Thyroid gland (tissue), 4 donors: ENCODE results near the gene APLNR.

Experiments used
- POLR2A ChIP-seq, 2 donors: fragments of 450-650 bp; IDR thresholded peaks; one replicate each; pipeline ENCODE4 v1.6.1; 2017; ENCODE audit warnings: antibody characterized with exemption in 2 of 2, mild to moderate bottlenecking in 2 of 2, moderate library complexity in 1 of 2
- TF ChIP-seq, protein P1 (sequence below), 6 experiments: fragments of 200-600 bp in 3 of 6; fragments of 450-650 bp in 3 of 6; sonication (generic) in 3 of 6; IDR thresholded peaks; one replicate each; pipeline ENCODE4 v1.5.1; 2016 to 2019; ENCODE audit warnings: antibody characterized with exemption in 6 of 6, mild to moderate bottlenecking in 2 of 6, inconsistent platforms in 1 of 6, moderate library complexity in 1 of 6

DNA sequence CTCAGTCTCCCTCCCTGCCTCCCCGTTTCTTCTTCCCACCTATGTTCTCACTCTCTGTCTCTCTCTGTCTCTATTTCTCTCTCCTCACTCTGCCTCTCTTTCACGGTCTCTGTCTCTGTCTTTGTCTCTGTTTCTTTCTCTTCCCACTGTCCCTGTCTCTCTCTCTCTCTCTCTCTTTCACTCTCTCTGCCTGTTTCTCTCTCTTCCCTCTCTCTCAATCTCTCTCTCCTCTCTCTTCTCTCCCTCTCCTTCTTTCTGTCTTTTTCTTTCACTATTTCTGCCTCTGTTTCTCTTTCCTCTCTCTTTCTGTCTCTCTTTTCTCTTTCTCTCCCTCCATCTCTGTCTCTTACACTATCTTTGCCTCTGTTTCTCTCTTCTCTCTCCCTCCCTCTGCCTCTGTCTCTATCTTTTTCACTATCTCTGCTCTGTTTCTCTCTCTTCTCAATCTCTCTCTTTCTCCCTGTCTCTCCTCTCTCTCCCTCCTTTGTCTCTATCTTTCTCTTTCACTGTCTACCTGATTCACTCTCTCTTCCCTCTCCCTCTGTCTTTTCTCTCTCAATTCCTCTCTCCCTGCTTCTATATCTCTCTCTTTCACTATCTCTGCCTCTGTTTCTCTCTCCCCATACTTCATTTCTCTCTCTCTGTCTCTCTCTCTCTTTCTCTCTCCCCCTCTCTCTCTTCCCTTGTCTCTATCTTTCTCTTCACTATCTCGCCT lies 5.4 kb downstream of the APLNR start:
- TF ChIP-seq, protein P1, sequence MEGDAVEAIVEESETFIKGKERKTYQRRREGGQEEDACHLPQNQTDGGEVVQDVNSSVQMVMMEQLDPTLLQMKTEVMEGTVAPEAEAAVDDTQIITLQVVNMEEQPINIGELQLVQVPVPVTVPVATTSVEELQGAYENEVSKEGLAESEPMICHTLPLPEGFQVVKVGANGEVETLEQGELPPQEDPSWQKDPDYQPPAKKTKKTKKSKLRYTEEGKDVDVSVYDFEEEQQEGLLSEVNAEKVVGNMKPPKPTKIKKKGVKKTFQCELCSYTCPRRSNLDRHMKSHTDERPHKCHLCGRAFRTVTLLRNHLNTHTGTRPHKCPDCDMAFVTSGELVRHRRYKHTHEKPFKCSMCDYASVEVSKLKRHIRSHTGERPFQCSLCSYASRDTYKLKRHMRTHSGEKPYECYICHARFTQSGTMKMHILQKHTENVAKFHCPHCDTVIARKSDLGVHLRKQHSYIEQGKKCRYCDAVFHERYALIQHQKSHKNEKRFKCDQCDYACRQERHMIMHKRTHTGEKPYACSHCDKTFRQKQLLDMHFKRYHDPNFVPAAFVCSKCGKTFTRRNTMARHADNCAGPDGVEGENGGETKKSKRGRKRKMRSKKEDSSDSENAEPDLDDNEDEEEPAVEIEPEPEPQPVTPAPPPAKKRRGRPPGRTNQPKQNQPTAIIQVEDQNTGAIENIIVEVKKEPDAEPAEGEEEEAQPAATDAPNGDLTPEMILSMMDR (IDR thresholded peaks at IDR 0.05): no peak
- no peak for TF ChIP-seq POLR2A (IDR thresholded peaks at IDR 0.05)
